ENCODE data around the gene ATF7. TPM values are rescaled to one million over a fixed set of nuclear protein-coding genes. Genes with fewer than 3 reads are reported as not detected.

ATF7 gene
- total RNA-seq, 4 donors from 2014 or later: 26.7 to 54.9 (median 33.3) TPM

DNA sequence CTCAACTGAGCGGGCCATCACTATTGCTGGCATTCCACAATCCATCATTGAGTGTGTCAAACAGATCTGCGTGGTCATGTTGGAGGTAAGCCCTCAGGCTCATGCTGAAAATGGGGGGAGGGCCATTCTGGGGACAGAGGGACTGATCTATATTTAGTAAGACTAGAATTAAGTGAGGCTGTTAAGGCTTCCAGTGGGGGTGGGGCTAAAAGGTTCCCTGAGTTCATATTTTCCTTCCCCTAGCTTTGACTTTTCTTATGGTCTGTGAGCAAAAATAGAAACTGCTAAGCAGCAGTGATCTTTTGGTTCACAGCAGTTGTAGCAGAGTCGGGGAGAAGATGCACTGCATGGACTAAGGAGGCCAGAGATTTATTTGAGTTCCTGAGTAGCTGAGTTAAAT lies 165.1 kb downstream of the ATF7 start:
- peaks cover 38 to 100% of the 10 kb centered on the region in 2 donors for H3K36me3 ChIP-seq
- peaks cover under 1 to 77% (median 10%) of the 10 kb centered on the region in 3 donors for H3K4me1 ChIP-seq
- H3K9me3 ChIP-seq: no peaks in the 10 kb centered on the region
- no peaks in the 10 kb centered on the region for H3K27me3 ChIP-seq
- H3K27ac ChIP-seq: peak overlapping the region in 3 of 4 donors; percentile 11 to 61 (median 36)
- WGBS, 2 donors (ENCODE audit: low coverage in 1 of 2): 24 to 29% methylated on average over 3 of the region's 3 CpGs
- no peak overlapping the region for H3K4me3 ChIP-seq
- TF ChIP-seq CTCF (IDR thresholded peaks at IDR 0.05) (no peak), POLR2A (IDR thresholded peaks at IDR 0.05) (no peak), POLR2AphosphoS5 (IDR thresholded peaks at IDR 0.05) (no peak), EP300 (IDR thresholded peaks at IDR 0.05) (no peak)
- peak; percentile 42 for ATAC-seq

DNA sequence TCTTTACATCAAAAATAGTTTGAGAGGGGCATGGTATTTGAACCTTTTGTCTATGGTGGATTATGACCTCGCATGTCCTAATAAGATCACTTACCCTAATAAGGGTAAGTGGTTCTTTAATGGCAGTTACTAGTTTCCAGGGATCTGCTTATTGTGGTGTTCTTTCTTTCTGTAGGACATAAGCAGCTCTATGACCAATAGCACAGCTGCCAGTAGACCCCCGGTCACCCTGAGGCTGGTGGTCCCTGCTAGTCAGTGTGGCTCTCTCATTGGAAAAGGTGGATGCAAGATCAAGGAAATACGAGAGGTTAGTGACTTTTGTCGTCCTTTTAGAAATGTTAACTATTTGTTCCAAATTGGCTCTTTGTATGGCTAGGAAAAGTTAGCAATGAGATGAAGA lies 167.1 kb downstream of the ATF7 start:
- Histone ChIP-seq H3K27ac (no peak overlapping the region), H3K9me3 (no peaks in the 10 kb centered on the region), H3K4me3 (no peak overlapping the region), H3K4me1 (peaks cover 9 to 67% (median 12%) of the 10 kb centered on the region in 3 donors), H3K27me3 (no peaks in the 10 kb centered on the region), H3K36me3 (peaks cover 38 to 100% of the 10 kb centered on the region in 2 donors)
- no peak for ATAC-seq
- 48 to 51% methylated on average over 4 of the region's 4 CpGs for WGBS, 2 donors (ENCODE audit: low coverage in 1 of 2)
- TF ChIP-seq POLR2A (IDR thresholded peaks at IDR 0.05) (no peak), EP300 (IDR thresholded peaks at IDR 0.05) (no peak), POLR2AphosphoS5 (IDR thresholded peaks at IDR 0.05) (no peak), CTCF (IDR thresholded peaks at IDR 0.05) (no peak)

Small RNA genes within 50 kb of the gene (small RNA-seq; reads per million reads assigned to genes)
- 0 reads per million in 4 donors for gene AC023509.3

Other genes with a start within 250 kb of the ATF7 start
- 10 to 100 TPM; 68.0 to 80.5 (median 74.0) TPM for gene SP1, start 246.2 kb downstream of the ATF7 start, total RNA-seq
- under 1 TPM in 1 of 4 donors, not detected in 3; 0.13 TPM for gene AMHR2, start 202.5 kb downstream of the ATF7 start, total RNA-seq
- 10 to 100 TPM; 54.2 to 73.2 (median 69.6) TPM for gene PRR13, start 184.6 kb downstream of the ATF7 start, total RNA-seq
- gene PCBP2, start 174.3 kb downstream of the ATF7 start, total RNA-seq: 100 to 1,000 TPM; 259 to 375 (median 354) TPM
- 10 to 100 TPM; 14.8 to 41.9 (median 20.3) TPM for gene MAP3K12, start 126.9 kb downstream of the ATF7 start, total RNA-seq
- gene TARBP2, start 125.1 kb downstream of the ATF7 start, total RNA-seq: 10 to 100 TPM; 12.1 to 19.6 (median 17.4) TPM
- gene NPFF, start 118.9 kb downstream of the ATF7 start, total RNA-seq: not detected
- gene ATP5MC2, start 49.7 kb upstream of the ATF7 start, total RNA-seq: 100 to 1,000 TPM; 197 to 324 (median 245) TPM
- 100 to 1,000 TPM; 400 to 469 (median 424) TPM for gene CALCOCO1, start 101.1 kb upstream of the ATF7 start, total RNA-seq
- gene CISTR, start 125.6 kb upstream of the ATF7 start, total RNA-seq: 1 to 10 TPM in 1 of 4 donors, not detected in 3; 1.4 TPM